OCI-LY7 (cell line): ENCODE results near the gene FGD5.
"Not testable (repeated sequence)": the region's sequence is repeated elsewhere in the genome, so short reads cannot be mapped to it uniquely, and the experiment has no call there.

Experiments
- CTCF ChIP-seq: fragments of 200-600 bp; sonication (generic); conservative IDR thresholded peaks from 2 replicates; pipeline ENCODE4 v1.5.1; 2014; ENCODE audit warnings: mild to moderate bottlenecking, antibody characterized with exemption, low read length, moderate library complexity, mixed read lengths
- EZH2phosphoT487 ChIP-seq: fragments of 200-600 bp; sonication (generic); IDR thresholded peaks from 2 replicates; pipeline ENCODE4 v1.6.1; 2018; ENCODE audit warnings: low read depth, borderline replicate concordance, mild to moderate bottlenecking, mixed run types, antibody characterized with exemption, low read length, moderate library complexity, mixed read lengths

GRCh38 chr3:14903501-14903900 lies 84.7 kb downstream of the FGD5 start:
- TF ChIP-seq CTCF, EZH2phosphoT487: not testable (repeated sequence)
